ENCODE data around the gene IL10RA. TPM values are rescaled to one million over a fixed set of nuclear protein-coding genes. Genes with fewer than 3 reads are reported as not detected.
A peak's percentile ranks its signal among the peaks of the same experiment; 100 is the strongest.

IL10RA gene
- total and polyA plus RNA-seq, 9 of the 15 experiments (the other 6 are each of a cell fraction or from before 2014, with no cell fraction given) = 0.17 to 17.3 (median 2.9) TPM

DNA sequence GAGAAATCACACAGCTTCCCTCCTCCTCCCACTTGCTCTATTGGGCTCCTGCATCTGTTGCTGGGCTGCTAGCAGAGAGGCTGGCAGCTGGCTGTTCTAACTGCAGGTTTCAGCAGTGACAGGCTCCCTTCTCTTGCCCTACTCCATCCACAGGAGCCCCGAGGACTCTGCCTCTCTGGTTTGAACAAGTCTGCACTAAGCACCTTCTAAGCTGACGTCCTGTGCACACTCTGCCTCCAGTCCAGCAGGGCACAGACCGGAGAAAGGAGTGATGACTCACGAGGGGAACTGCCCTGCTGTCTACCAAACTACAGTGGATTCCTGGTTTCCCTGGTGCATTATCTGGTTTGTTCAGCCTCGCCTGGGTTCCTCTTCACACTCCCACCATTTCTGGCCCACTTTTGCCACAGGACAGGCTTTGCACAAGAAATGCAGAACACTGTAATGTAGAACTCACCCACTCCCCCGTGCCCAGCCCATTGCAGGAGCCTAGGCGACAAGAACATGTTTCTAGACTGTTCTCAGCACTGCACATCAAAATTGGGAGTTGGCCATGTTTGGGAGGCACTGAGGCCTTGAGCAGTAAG lies 26.0 kb downstream of the IL10RA start (continued):
- TF ChIP-seq RB1 (IDR thresholded peaks at IDR 0.05; ENCODE audit: low read depth) (no peak), CBFA2T3 (IDR thresholded peaks at IDR 0.05) (peak; percentile 87)
- TF ChIP-seq, protein P1, sequence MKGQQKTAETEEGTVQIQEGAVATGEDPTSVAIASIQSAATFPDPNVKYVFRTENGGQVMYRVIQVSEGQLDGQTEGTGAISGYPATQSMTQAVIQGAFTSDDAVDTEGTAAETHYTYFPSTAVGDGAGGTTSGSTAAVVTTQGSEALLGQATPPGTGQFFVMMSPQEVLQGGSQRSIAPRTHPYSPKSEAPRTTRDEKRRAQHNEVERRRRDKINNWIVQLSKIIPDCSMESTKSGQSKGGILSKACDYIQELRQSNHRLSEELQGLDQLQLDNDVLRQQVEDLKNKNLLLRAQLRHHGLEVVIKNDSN (CRISPR knock-in tag; IDR thresholded peaks at IDR 0.05) = no peak
- TF ChIP-seq, protein P2, sequence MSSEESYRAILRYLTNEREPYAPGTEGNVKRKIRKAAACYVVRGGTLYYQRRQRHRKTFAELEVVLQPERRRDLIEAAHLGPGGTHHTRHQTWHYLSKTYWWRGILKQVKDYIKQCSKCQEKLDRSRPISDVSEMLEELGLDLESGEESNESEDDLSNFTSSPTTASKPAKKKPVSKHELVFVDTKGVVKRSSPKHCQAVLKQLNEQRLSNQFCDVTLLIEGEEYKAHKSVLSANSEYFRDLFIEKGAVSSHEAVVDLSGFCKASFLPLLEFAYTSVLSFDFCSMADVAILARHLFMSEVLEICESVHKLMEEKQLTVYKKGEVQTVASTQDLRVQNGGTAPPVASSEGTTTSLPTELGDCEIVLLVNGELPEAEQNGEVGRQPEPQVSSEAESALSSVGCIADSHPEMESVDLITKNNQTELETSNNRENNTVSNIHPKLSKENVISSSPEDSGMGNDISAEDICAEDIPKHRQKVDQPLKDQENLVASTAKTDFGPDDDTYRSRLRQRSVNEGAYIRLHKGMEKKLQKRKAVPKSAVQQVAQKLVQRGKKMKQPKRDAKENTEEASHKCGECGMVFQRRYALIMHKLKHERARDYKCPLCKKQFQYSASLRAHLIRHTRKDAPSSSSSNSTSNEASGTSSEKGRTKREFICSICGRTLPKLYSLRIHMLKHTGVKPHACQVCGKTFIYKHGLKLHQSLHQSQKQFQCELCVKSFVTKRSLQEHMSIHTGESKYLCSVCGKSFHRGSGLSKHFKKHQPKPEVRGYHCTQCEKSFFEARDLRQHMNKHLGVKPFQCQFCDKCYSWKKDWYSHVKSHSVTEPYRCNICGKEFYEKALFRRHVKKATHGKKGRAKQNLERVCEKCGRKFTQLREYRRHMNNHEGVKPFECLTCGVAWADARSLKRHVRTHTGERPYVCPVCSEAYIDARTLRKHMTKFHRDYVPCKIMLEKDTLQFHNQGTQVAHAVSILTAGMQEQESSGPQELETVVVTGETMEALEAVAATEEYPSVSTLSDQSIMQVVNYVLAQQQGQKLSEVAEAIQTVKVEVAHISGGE (CRISPR knock-in tag; IDR thresholded peaks at IDR 0.05) = 0 out of 6 replicates have a peak, but pooled peaks of 1 of the 3 experiments have one; percentile 26
- TF ChIP-seq, protein P3, sequence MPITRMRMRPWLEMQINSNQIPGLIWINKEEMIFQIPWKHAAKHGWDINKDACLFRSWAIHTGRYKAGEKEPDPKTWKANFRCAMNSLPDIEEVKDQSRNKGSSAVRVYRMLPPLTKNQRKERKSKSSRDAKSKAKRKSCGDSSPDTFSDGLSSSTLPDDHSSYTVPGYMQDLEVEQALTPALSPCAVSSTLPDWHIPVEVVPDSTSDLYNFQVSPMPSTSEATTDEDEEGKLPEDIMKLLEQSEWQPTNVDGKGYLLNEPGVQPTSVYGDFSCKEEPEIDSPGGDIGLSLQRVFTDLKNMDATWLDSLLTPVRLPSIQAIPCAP (CRISPR knock-in tag; IDR thresholded peaks at IDR 0.05; ENCODE audit: borderline replicate concordance) = no peak
- TF ChIP-seq, protein P4, sequence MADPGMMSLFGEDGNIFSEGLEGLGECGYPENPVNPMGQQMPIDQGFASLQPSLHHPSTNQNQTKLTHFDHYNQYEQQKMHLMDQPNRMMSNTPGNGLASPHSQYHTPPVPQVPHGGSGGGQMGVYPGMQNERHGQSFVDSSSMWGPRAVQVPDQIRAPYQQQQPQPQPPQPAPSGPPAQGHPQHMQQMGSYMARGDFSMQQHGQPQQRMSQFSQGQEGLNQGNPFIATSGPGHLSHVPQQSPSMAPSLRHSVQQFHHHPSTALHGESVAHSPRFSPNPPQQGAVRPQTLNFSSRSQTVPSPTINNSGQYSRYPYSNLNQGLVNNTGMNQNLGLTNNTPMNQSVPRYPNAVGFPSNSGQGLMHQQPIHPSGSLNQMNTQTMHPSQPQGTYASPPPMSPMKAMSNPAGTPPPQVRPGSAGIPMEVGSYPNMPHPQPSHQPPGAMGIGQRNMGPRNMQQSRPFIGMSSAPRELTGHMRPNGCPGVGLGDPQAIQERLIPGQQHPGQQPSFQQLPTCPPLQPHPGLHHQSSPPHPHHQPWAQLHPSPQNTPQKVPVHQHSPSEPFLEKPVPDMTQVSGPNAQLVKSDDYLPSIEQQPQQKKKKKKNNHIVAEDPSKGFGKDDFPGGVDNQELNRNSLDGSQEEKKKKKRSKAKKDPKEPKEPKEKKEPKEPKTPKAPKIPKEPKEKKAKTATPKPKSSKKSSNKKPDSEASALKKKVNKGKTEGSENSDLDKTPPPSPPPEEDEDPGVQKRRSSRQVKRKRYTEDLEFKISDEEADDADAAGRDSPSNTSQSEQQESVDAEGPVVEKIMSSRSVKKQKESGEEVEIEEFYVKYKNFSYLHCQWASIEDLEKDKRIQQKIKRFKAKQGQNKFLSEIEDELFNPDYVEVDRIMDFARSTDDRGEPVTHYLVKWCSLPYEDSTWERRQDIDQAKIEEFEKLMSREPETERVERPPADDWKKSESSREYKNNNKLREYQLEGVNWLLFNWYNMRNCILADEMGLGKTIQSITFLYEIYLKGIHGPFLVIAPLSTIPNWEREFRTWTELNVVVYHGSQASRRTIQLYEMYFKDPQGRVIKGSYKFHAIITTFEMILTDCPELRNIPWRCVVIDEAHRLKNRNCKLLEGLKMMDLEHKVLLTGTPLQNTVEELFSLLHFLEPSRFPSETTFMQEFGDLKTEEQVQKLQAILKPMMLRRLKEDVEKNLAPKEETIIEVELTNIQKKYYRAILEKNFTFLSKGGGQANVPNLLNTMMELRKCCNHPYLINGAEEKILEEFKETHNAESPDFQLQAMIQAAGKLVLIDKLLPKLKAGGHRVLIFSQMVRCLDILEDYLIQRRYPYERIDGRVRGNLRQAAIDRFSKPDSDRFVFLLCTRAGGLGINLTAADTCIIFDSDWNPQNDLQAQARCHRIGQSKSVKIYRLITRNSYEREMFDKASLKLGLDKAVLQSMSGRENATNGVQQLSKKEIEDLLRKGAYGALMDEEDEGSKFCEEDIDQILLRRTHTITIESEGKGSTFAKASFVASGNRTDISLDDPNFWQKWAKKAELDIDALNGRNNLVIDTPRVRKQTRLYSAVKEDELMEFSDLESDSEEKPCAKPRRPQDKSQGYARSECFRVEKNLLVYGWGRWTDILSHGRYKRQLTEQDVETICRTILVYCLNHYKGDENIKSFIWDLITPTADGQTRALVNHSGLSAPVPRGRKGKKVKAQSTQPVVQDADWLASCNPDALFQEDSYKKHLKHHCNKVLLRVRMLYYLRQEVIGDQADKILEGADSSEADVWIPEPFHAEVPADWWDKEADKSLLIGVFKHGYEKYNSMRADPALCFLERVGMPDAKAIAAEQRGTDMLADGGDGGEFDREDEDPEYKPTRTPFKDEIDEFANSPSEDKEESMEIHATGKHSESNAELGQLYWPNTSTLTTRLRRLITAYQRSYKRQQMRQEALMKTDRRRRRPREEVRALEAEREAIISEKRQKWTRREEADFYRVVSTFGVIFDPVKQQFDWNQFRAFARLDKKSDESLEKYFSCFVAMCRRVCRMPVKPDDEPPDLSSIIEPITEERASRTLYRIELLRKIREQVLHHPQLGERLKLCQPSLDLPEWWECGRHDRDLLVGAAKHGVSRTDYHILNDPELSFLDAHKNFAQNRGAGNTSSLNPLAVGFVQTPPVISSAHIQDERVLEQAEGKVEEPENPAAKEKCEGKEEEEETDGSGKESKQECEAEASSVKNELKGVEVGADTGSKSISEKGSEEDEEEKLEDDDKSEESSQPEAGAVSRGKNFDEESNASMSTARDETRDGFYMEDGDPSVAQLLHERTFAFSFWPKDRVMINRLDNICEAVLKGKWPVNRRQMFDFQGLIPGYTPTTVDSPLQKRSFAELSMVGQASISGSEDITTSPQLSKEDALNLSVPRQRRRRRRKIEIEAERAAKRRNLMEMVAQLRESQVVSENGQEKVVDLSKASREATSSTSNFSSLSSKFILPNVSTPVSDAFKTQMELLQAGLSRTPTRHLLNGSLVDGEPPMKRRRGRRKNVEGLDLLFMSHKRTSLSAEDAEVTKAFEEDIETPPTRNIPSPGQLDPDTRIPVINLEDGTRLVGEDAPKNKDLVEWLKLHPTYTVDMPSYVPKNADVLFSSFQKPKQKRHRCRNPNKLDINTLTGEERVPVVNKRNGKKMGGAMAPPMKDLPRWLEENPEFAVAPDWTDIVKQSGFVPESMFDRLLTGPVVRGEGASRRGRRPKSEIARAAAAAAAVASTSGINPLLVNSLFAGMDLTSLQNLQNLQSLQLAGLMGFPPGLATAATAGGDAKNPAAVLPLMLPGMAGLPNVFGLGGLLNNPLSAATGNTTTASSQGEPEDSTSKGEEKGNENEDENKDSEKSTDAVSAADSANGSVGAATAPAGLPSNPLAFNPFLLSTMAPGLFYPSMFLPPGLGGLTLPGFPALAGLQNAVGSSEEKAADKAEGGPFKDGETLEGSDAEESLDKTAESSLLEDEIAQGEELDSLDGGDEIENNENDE (IDR thresholded peaks at IDR 0.05; ENCODE audit: low read depth, low read length) = no peak
- TF ChIP-seq, protein P5, sequence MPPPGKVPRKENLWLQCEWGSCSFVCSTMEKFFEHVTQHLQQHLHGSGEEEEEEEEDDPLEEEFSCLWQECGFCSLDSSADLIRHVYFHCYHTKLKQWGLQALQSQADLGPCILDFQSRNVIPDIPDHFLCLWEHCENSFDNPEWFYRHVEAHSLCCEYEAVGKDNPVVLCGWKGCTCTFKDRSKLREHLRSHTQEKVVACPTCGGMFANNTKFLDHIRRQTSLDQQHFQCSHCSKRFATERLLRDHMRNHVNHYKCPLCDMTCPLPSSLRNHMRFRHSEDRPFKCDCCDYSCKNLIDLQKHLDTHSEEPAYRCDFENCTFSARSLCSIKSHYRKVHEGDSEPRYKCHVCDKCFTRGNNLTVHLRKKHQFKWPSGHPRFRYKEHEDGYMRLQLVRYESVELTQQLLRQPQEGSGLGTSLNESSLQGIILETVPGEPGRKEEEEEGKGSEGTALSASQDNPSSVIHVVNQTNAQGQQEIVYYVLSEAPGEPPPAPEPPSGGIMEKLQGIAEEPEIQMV (tag; conservative IDR thresholded peaks at IDR 0.05; ENCODE audit: low read depth) = no peak
